HG02884 (cell line): Measurements from ENCODE around the gene HNRNPC.
"Not testable (repeated sequence)": the region's sequence is repeated elsewhere in the genome, so short reads cannot be mapped to it uniquely, and the experiment has no call there.

ENCODE experiments used
- ATAC-seq: cut with Tn5 transposase; IDR thresholded peaks from one replicate; pipeline ENCODE4 v1.9.1; 2021; ENCODE audit warnings: mild to moderate bottlenecking, moderate library complexity; ENCODE audit not compliant: unreplicated experiment

The HNRNPC gene

GRCh38 chr14:21272661-21273060 lies 3.4 kb upstream of the HNRNPC start:
- ATAC-seq = not testable (repeated sequence)

- no peak for ATAC-seq
Measured at GRCh38 chr14:21268617-21269251, 508 bp downstream of the HNRNPC start.

- ATAC-seq = no peak
Measured at GRCh38 chr14:21267886-21268616, 1.2 kb downstream of the HNRNPC start.

GRCh38 chr14:21267431-21267845 lies 1.8 kb downstream of the HNRNPC start:
- ATAC-seq = no peak

GRCh38 chr14:21264025-21264801 lies 5.0 kb downstream of the HNRNPC start:
- ATAC-seq = peak; percentile 70

- ATAC-seq = no peak
Measured at GRCh38 chr14:21263284-21264024, 5.8 kb downstream of the HNRNPC start.

- ATAC-seq = no peak
Measured at GRCh38 chr14:21262410-21262809, 6.8 kb downstream of the HNRNPC start.

DNA sequence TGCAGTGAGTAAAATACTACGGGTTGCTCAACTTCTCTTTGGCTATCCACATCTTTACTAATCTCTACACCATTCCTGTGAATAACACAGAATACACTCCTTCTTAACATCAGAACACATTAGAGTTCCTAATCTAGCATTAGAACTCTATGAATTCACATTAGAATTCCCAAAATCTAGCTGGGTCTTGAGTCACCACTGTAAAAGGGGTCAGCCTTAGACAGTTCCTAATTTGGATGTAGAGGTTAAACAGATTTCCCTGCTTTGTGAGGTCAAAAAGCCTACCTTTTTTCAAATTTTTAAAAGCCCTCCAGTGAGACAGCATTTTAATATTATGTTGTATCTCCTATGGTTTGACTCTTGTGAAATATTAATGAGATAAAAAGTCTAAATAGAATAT lies 7.4 kb downstream of the HNRNPC start:
- no peak for ATAC-seq

GRCh38 chr14:21258889-21259787 lies 10.1 kb downstream of the HNRNPC start:
- no peak for ATAC-seq

- ATAC-seq = no peak
Measured at GRCh38 chr14:21258005-21258888, 11.0 kb downstream of the HNRNPC start.

DNA sequence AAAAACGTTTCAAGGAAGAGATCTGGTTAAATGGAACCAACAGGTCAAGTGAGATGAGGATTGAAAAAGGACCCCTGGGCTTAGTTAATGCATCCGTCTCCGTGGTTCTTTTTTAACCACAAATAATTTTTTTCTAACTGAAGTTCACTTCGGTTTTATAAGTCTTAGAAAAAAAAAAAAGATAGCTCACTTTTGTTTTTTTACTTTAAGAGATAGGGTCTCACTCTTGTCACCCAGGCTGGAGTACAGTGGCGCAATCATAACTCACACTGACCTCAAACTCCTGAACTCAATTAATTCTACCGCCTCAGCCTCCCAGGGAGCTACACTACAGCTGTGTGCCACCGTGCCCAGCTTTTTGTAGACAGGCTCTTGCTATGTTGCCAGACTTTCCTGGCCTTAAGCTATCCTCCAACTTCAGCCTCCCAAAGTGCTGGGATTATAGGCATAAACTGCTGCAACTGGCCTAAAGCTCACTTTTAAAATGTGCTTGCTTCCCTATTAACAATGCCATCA lies 11.8 kb downstream of the HNRNPC start:
- no peak for ATAC-seq

DNA sequence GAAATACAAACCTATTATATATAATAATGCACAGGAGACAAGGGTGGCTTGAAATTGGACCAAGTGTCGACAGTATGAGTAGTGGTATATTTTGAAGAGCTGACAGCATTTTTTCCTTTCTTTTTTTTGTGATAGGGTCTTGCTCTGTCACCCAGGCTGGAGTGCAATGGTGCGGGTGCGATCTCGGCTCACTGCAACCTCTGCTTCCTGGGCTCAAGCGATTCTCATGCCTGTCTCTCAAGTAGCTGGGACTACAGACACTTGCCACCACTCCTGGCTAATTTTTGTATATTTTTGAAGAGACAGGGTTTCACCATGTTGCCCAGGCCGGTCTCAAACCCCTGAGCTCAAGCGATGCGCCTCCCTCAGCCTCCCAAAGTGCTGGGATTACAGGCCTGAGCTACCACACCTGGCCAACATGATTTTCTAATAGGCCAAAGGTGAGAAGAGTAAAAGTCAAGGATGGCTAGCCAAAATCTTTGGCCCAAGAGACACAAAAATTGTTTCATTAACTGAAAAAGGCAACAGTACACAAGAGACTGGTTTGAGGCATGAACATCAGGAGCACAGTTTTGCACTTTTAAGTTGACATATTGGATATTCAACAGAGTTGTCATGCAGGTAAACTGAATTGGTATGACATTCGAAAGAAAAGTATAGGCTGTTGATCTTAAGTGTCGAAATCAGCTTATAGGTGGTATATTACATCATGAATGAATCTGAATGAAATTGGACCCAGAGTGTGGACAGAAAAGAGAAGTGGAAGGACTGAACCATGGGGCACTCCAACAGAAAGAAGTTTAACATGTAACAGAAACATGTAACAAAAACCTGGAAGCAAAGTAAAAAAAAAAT lies 12.5 kb downstream of the HNRNPC start:
- no peak for ATAC-seq

- ATAC-seq = not testable (repeated sequence)
Measured at GRCh38 chr14:21256102-21256447, 13.2 kb downstream of the HNRNPC start.

- no peak for ATAC-seq
Measured at GRCh38 chr14:21255385-21256101, 13.7 kb downstream of the HNRNPC start.

DNA sequence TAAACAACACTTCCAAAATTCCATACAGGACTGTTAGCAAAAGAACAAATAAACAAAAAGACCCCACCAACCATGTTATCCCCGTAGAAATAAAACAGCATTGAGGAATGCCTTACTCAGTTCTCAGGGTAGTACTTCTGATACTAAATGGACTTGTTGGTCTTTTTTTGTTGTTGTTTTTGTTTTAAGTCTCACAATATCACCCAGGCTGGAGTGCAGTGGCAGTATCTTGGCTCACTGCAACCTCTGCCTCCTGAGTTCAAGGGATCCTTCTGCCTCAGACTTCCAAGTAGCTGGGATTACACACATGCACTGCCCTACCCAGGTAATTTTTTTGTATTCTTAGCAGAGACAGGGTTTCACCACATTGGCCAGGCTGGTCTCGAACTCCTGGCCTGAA lies 17.1 kb downstream of the HNRNPC start:
- no peak for ATAC-seq

- no peak for ATAC-seq
Measured at GRCh38 chr14:21251215-21251614, 18.0 kb downstream of the HNRNPC start.

GRCh38 chr14:21248739-21249411 lies 20.4 kb downstream of the HNRNPC start:
- ATAC-seq = no peak
